GM12874 (cell line): Measurements from ENCODE around the gene CHMP2A.

Experiments
- TF ChIP-seq, protein P1 (sequence below): IDR thresholded peaks from 2 replicates; pipeline ENCODE4 v1.5.1; 2011; ENCODE audit warnings: low read depth, mild to moderate bottlenecking, control low read depth, low read length, moderate library complexity; ENCODE audit not compliant: insufficient read depth

CHMP2A gene

GRCh38 chr19:58559275-58560006, 4.5 kb upstream of the CHMP2A start:
- TF ChIP-seq, protein P1, sequence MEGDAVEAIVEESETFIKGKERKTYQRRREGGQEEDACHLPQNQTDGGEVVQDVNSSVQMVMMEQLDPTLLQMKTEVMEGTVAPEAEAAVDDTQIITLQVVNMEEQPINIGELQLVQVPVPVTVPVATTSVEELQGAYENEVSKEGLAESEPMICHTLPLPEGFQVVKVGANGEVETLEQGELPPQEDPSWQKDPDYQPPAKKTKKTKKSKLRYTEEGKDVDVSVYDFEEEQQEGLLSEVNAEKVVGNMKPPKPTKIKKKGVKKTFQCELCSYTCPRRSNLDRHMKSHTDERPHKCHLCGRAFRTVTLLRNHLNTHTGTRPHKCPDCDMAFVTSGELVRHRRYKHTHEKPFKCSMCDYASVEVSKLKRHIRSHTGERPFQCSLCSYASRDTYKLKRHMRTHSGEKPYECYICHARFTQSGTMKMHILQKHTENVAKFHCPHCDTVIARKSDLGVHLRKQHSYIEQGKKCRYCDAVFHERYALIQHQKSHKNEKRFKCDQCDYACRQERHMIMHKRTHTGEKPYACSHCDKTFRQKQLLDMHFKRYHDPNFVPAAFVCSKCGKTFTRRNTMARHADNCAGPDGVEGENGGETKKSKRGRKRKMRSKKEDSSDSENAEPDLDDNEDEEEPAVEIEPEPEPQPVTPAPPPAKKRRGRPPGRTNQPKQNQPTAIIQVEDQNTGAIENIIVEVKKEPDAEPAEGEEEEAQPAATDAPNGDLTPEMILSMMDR = no peak

- TF ChIP-seq, protein P1 = no peak
Measured at GRCh38 chr19:58558623-58559274, 3.8 kb upstream of the CHMP2A start.

DNA sequence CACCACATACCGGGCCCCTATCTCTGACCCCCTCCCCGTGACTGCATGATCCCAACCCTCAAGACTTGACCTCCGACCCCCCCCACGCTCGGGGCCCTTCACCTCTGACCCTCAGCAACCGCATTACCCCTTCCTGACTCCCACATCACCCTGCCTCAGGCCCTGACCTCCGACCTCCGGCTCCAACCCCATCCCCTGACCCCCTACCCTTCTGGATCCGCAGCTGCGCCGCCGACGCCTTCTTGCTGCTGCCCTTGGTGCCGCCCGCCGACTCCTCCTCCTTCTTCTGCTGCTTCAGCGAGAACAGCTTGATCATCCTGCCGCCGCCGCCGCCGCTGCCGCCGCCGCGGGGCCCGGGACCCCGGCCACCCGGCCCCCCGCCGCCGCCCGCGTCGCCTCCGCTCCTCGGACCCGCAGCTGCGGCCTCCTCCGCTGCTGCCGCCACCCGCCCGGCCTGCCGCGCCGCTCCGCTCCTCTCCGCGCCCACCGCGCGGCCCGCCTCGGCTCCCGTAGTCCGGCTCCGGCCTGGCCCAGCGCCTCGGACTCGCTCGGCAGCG, 3.2 kb upstream of the CHMP2A start, which contains the start of gene UBE2M:
UBE2M (minus strand) TSS at position 546 of the 557 bp plus-strand sequence; CDS start at position 316, 230 bp downstream.
- TF ChIP-seq, protein P1 = no peak

GRCh38 chr19:58557221-58558065, 2.5 kb upstream of the CHMP2A start:
- TF ChIP-seq, protein P1 = no peak

- TF ChIP-seq, protein P1 = no peak
Measured at GRCh38 chr19:58556622-58557220, 1.8 kb upstream of the CHMP2A start.

DNA sequence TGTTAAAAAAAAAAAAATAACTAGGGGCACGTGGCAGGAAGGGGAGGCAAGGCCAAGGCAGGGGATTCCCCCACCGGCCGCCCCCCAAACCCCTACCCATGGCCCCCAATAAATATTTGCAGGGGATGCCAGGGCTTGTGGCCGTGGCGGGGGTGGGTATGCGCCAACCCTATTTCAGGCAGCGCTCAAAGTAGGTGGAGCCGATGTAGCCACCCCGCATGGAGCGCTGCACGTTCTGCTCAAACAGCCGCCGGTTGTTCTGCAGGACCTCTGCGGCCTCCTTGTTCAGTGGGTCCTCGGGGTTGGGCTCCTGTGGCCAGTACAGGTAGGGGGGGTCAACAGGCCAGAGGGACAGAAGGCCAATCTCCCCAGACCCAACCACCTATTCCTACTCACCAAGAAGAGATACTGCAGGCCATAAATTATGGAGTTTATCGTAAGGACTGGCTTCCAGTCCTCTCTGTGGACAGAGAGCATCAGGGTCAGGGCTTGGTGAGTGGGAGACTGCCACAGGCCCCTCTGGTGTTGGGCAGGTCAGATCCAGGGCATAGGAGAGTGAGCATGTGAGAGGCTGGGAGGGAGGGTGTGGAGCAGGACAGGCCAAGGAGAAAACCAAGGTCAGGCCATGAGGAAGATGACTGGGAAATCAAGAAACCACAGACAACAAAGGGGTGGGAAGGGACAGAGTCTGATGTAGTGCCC, 1.2 kb upstream of the CHMP2A start:
- TF ChIP-seq, protein P1 = no peak
